ENCODE results near the gene CDH20. TPM values are rescaled to one million over a fixed set of nuclear protein-coding genes. Genes with fewer than 3 reads are reported as not detected.

The CDH20 gene
- total RNA-seq, 2 experiments from 2014 or later = not detected

DNA sequence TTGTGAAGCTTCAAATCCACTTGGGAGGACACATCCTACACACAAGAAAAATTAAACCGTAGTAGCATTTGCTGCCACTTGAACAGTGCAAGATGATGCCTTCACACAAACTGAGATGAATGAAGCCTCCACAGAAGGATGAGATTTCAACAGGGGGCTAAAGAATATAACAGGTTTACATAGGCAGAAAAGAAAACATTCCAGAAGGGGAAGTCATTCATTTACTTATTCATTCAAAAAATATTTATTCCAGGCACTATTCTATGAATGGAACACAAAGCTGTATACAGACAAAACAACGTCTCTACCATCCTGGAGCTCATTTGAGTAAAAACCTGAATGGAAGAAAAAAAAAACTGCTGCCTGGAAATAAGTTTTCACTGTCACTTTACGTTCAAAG, 170.5 kb downstream of the CDH20 start:
- Mint-ChIP-seq H3K36me3 (ENCODE audit: low read depth) (peaks cover 1% of the 10 kb centered on the region), H3K27me3 (ENCODE audit: low read depth) (peaks cover 21% of the 10 kb centered on the region), H3K9me3 (no peaks in the 10 kb centered on the region), H3K4me1 (ENCODE audit: low read depth) (no peaks in the 10 kb centered on the region), H3K27ac (no peak overlapping the region), H3K4me3 (no peak overlapping the region)
- intact Hi-C loops (cut with micrococcal nuclease) = loop anchor here (2.0 to 5.0 kb wide), 2 partner anchors 415 to 696 kb away; no protein-coding TSS in a partner anchor
- no peak for DNase-seq
- CTCF ChIA-PET = interaction anchor here (0.7 to 2.6 kb wide), 2 partner anchors 13 to 1515 kb away, joined by 3 to 12 read pairs; no protein-coding TSS in a partner anchor

DNA sequence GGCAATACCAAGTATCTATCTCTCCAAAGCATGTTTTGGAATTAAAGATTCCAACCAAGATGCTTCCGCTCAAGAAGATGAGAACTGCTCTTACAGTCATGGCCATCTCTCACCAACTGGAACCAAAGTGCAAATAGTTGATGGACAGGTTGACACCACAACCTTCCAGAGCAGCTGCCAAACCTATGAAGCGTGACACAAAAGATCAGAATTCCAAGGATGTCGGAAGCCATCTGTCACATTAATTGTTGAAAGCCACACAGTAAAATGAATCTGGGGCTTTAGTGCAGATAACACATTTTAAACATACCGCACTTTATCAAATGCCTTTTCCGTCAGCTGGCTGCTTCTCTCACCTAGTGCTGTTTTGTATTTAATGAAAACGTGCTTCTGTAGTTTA, 195.7 kb downstream of the CDH20 start:
- Mint-ChIP-seq H3K36me3 (ENCODE audit: low read depth) (no peaks in the 10 kb centered on the region), H3K9me3 (no peaks in the 10 kb centered on the region), H3K4me1 (ENCODE audit: low read depth) (no peaks in the 10 kb centered on the region), H3K27me3 (ENCODE audit: low read depth) (peaks cover 3% of the 10 kb centered on the region), H3K4me3 (no peak overlapping the region), H3K27ac (no peak overlapping the region)
- intact Hi-C loops (cut with micrococcal nuclease) = no loop called here
- DNase-seq = no peak
- CTCF ChIA-PET = no interaction called here

DNA sequence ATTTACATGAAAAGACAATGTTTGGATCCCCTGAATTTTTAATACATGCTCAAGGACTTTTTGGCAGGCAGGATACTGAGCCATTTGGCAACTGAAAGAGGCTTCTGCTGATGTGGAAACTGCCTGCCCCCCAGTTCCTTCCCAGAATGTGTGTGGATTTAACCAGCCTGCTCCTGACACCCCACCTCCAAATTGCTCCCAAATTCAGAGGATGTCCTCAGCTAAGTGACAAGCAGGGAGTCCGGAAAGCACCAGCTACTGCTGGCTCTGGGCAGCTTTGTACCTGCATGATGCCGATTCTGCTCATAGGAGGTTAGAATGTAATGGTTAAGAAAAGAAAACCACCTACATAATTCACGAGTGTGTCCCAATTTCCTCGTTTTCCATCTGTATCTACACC, 197.5 kb downstream of the CDH20 start:
- Mint-ChIP-seq H3K27me3 (ENCODE audit: low read depth) (peaks cover 3% of the 10 kb centered on the region), H3K36me3 (ENCODE audit: low read depth) (no peaks in the 10 kb centered on the region), H3K4me1 (ENCODE audit: low read depth) (no peaks in the 10 kb centered on the region), H3K4me3 (no peak overlapping the region), H3K9me3 (no peaks in the 10 kb centered on the region), H3K27ac (no peak overlapping the region)
- intact Hi-C loops (cut with micrococcal nuclease) = no loop called here
- CTCF ChIA-PET = no interaction called here
- no peak for DNase-seq

DNA sequence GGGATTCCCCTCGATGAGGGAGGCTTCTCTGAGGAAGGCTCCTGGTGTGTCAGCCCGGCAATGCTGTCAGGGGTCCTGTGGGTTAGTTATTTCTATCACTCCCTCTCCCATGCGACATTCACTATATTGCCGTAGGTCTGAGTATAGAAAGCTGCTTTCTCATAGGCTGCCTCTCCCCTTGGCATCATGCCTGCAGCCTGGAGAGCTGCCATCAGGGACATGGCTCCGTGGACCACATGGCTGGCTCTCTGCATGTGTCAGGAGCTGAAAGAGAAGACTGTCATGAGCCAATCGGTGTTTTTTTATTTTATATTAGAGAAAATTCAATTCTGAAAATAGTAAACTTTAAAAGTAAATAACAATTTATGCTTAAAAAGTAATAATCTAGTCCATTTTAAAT, 198.0 kb downstream of the CDH20 start:
- no peaks in the 10 kb centered on the region for H3K36me3 Mint-ChIP-seq (ENCODE audit: low read depth)
- intact Hi-C loops (cut with micrococcal nuclease) = no loop called here
- H3K27ac Mint-ChIP-seq = no peak overlapping the region
- peaks cover 3% of the 10 kb centered on the region for H3K27me3 Mint-ChIP-seq (ENCODE audit: low read depth)
- H3K4me3 Mint-ChIP-seq = no peak overlapping the region
- CTCF ChIA-PET = no interaction called here
- no peaks in the 10 kb centered on the region for H3K9me3 Mint-ChIP-seq
- H3K4me1 Mint-ChIP-seq (ENCODE audit: low read depth) = no peaks in the 10 kb centered on the region
- no peak for DNase-seq

DNA sequence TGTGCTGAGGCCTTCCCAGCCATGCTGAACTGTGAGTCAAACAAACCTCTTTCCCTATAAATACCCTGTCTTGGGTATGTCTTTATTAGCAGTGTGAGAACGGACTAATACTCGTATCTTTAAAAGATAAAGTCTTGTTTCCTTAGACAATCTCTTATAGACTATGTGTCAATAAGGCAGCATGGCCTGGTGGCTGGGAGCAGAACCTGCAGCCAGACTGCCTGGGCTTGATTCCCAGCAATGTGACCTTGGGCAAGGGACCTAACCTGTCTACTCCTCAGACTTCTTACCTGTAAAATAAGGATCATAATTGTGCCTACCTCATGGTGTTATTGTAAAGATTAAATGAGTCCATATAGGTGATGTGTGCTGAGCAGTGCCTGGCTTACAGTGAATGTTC, 198.7 kb downstream of the CDH20 start:
- Mint-ChIP-seq H3K9me3 (no peaks in the 10 kb centered on the region), H3K27ac (no peak overlapping the region), H3K4me3 (no peak overlapping the region), H3K4me1 (ENCODE audit: low read depth) (no peaks in the 10 kb centered on the region), H3K36me3 (ENCODE audit: low read depth) (no peaks in the 10 kb centered on the region), H3K27me3 (ENCODE audit: low read depth) (peaks cover 3% of the 10 kb centered on the region)
- no peak for DNase-seq
- CTCF ChIA-PET = no interaction called here
- intact Hi-C loops (cut with micrococcal nuclease) = no loop called here

DNA sequence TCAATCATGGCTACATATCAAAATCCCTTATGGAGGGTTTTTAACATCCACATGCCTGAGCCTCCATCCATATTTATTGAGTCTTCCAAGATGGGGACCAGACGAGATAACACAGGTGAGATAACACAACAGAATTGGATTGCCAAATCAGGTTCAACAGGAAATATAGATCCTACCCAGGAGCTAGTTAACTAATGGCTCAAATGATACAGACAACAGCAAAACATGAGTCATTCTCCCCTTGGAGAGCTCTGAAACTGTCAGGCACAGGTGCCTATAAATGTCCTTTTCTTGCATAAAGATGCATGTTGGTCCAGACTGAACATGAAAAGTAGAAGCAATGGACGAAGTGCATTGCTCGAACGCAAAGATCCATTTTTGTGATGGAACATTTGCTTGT, 202.2 kb downstream of the CDH20 start:
- Mint-ChIP-seq H3K27ac (no peak overlapping the region), H3K4me3 (no peak overlapping the region), H3K4me1 (ENCODE audit: low read depth) (no peaks in the 10 kb centered on the region), H3K9me3 (no peaks in the 10 kb centered on the region), H3K36me3 (ENCODE audit: low read depth) (no peaks in the 10 kb centered on the region), H3K27me3 (ENCODE audit: low read depth) (peaks cover 3% of the 10 kb centered on the region)
- intact Hi-C loops (cut with micrococcal nuclease) = no loop called here
- CTCF ChIA-PET = no interaction called here
- no peak for DNase-seq

DNA sequence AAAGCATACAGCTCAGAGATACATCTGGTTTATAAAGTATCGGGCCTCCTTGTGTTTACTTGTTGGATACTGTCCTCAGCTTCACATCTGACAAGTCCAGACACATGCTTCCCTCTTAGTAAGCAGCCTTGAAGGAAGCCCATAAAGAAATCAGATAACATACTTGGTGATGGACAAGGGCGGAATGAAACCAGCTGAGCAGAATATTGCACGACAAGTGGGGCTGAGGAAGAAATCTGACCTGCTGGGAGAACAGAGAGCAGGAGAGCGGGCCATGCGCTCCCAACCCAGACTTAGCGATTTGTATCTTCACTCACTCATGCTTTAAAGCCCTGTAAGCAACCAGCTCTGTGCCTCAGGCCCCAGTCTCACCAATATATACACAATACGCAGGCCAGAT, 208.4 kb downstream of the CDH20 start:
- Mint-ChIP-seq H3K27me3 (ENCODE audit: low read depth) (peaks cover 8% of the 10 kb centered on the region), H3K36me3 (ENCODE audit: low read depth) (no peaks in the 10 kb centered on the region)
- CTCF ChIA-PET = no interaction called here

DNA sequence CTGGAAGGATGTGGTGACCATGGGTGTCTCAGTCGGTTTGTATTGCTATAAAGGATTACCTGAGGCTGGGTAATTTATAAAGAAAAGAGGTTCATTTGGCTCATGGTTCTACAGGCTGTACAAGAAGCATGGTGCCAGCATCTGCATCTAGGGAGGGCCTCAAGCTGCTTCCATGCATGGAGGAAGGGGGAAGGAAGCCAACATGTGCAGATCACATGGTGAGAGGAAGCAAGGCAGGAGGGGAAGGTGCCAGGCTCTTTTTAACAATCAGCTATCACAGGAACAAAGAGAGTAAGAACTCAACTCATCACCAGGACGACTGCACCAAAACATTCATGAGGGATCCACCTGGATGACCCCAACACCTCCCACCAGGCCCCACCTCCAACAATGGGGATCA, 209.4 kb downstream of the CDH20 start:
- Mint-ChIP-seq H3K4me3 (no peak overlapping the region), H3K36me3 (ENCODE audit: low read depth) (no peaks in the 10 kb centered on the region), H3K27ac (no peak overlapping the region), H3K4me1 (ENCODE audit: low read depth) (no peaks in the 10 kb centered on the region), H3K27me3 (ENCODE audit: low read depth) (peaks cover 8% of the 10 kb centered on the region), H3K9me3 (no peaks in the 10 kb centered on the region)
- no peak for DNase-seq
- intact Hi-C loops (cut with micrococcal nuclease) = no loop called here
- CTCF ChIA-PET = interaction anchor here (0.6 kb wide), 1 partner anchor 11 kb away, joined by 3 read pairs; no protein-coding TSS in a partner anchor

More for the DNA sequence above, 208.4 kb downstream of the CDH20 start:
- intact Hi-C loops (cut with micrococcal nuclease) = no loop called here
- no peak overlapping the region for H3K4me3 Mint-ChIP-seq
- H3K4me1 Mint-ChIP-seq (ENCODE audit: low read depth) = no peaks in the 10 kb centered on the region
- DNase-seq = no peak
- no peak overlapping the region for H3K27ac Mint-ChIP-seq
- no peaks in the 10 kb centered on the region for H3K9me3 Mint-ChIP-seq

DNA sequence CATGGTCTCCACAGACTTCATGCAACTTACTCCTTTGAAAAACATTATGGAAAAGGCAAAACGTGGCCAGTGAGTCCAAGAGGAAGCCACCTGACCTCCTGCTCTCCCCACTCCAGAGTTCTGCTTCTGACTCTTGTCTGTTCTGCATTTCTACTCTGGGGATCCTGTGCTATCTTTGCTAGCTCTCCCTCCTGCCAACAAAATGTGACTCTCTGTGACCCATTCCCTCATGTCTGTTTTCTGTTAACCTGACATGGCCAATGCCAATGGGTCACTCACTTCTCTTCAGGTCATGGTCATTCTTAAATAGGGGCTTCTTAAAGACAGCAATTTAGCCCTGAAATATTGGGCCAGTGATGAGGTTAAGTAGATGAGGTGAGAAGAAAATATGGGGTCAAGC, 210.3 kb downstream of the CDH20 start:
- H3K27ac Mint-ChIP-seq = no peak overlapping the region
- no peaks in the 10 kb centered on the region for H3K4me1 Mint-ChIP-seq (ENCODE audit: low read depth)
- intact Hi-C loops (cut with micrococcal nuclease) = no loop called here
- H3K4me3 Mint-ChIP-seq = no peak overlapping the region
- no peaks in the 10 kb centered on the region for H3K9me3 Mint-ChIP-seq
- peaks cover 8% of the 10 kb centered on the region for H3K27me3 Mint-ChIP-seq (ENCODE audit: low read depth)
- CTCF ChIA-PET = no interaction called here
- H3K36me3 Mint-ChIP-seq (ENCODE audit: low read depth) = no peaks in the 10 kb centered on the region
- DNase-seq = no peak

DNA sequence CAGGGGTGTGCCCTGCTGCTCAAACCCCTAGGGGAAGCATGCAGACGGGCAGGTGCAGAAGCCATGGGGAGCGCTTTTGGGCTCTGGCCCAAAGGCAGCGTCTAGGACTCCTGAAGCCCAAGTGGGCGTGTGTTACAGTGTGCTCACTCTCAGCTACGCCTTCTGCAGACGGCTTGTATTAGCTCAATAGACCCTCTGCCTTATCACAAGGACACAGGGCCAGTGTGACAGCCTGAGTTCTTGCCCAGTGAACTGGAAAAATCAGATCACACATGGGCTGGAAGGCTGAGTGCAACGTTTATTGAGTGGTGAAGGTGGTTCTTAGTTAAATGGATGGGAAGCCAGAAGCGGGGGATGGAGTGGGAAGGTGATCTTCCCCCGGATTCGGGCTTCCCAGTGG, 210.9 kb downstream of the CDH20 start:
- Mint-ChIP-seq H3K9me3 (no peaks in the 10 kb centered on the region), H3K27ac (no peak overlapping the region), H3K27me3 (ENCODE audit: low read depth) (peaks cover 8% of the 10 kb centered on the region), H3K4me1 (ENCODE audit: low read depth) (no peaks in the 10 kb centered on the region), H3K4me3 (no peak overlapping the region), H3K36me3 (ENCODE audit: low read depth) (no peaks in the 10 kb centered on the region)
- no peak for DNase-seq
- CTCF ChIA-PET = interaction anchor here (0.6 kb wide), 1 partner anchor 18 kb away, joined by 6 read pairs; no protein-coding TSS in a partner anchor
- intact Hi-C loops (cut with micrococcal nuclease) = no loop called here

DNA sequence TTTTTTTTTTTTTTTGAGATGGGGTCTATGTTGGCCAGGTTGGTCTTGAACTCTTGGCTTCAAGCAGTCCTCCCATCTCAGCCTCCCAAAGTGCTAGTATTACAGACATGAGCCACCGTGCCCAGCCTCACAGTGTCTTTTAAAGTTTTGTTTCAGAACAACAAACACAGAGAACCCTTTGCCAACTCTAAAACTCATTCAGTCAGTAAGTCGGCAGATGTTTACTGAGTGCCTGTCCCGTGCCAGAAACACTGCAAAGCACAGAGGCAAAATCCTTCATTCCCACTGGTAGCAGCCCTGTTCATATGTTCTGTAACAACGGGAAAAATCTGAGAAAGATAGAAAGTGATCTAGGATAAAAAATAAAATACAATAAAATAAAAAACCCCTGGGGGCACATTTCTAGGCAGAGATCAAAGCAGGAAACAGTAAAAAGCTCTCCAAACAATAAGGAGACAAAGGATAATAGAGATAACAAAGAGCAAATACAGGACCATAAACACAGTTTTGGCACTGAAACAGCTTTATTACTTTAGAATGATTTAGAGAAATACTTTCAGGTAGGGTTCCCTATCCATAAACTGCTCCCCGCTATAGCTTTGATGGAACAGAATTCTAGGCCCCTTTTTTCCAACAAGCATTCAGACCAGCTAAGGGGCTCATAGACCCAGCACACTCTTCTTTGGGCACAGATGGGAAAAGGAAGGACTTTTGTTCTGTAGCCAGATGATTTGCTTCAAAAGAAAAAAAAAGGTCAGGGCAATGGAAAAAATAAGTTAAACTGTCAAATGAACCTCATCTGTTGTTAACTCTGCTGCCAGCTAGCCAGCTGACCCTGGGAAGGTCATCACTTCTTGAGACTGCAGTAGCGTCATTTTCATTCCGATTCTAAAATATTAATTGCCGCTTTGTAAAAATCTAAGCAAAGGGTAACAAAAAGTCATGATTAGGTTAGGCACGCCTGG, 212.3 kb downstream of the CDH20 start:
- DNase-seq = no peak
- H3K27me3 Mint-ChIP-seq (ENCODE audit: low read depth) = peaks cover 8% of the 10 kb centered on the region
- H3K4me1 Mint-ChIP-seq (ENCODE audit: low read depth) = no peaks in the 10 kb centered on the region
- H3K9me3 Mint-ChIP-seq = no peaks in the 10 kb centered on the region
- intact Hi-C loops (cut with micrococcal nuclease) = no loop called here
- no peaks in the 10 kb centered on the region for H3K36me3 Mint-ChIP-seq (ENCODE audit: low read depth)
- CTCF ChIA-PET = no interaction called here
- no peak overlapping the region for H3K27ac Mint-ChIP-seq
- no peak overlapping the region for H3K4me3 Mint-ChIP-seq

DNA sequence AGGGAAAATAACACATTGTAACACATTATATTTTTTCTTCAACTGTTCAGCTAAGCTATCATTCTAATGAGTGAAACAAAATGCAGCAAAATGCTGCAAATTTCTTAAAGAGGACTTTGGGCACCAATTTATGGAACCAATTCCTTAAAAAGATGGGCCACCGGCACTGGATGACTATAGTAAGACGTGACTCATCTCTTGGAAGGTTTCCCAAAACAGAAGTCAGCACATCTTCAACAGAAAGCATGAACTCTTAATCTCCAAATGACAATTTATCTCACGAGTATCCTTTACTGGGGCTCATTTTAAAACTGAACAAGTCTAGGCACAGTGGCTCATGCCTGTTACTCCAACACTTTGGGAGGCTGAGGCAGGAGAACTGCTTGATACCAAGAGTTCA, 213.4 kb downstream of the CDH20 start:
- Mint-ChIP-seq H3K4me1 (ENCODE audit: low read depth) (no peaks in the 10 kb centered on the region), H3K27ac (no peak overlapping the region), H3K4me3 (no peak overlapping the region), H3K9me3 (no peaks in the 10 kb centered on the region), H3K27me3 (ENCODE audit: low read depth) (peaks cover 8% of the 10 kb centered on the region), H3K36me3 (ENCODE audit: low read depth) (no peaks in the 10 kb centered on the region)
- CTCF ChIA-PET = no interaction called here
- intact Hi-C loops (cut with micrococcal nuclease) = no loop called here
- DNase-seq = no peak

DNA sequence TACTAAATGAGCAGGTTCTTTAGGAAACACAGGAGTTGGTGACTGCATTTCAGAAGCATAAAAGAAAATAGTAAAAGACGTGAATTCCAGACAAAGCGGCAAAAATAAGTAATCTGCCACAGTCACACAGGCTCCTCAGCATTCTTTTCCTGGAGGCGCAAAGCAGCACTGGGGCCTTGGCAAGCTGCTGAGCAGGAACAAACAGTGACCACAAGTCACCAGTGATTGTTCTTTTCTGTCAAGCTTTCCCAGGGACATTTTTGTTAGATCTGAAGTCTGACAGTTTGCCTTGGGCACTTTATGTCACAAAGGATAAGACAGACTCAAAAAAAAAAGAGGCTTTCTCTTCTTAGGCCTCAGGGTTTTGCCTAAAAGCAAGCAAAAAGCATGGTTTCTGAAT, 216.2 kb downstream of the CDH20 start:
- Mint-ChIP-seq H3K9me3 (no peaks in the 10 kb centered on the region), H3K36me3 (ENCODE audit: low read depth) (no peaks in the 10 kb centered on the region), H3K27ac (no peak overlapping the region), H3K4me1 (ENCODE audit: low read depth) (no peaks in the 10 kb centered on the region), H3K4me3 (no peak overlapping the region), H3K27me3 (ENCODE audit: low read depth) (peaks cover 8% of the 10 kb centered on the region)
- DNase-seq = no peak
- CTCF ChIA-PET = no interaction called here
- intact Hi-C loops (cut with micrococcal nuclease) = no loop called here

All from activated naive CD4-positive, alpha-beta T cell treated with anti-CD3 and anti-CD28 coated beads for 36 hours (primary cell).